M059J (cell line): ENCODE measurements around the gene ATF7IP. TPM values are rescaled to one million over a fixed set of nuclear protein-coding genes. Genes with fewer than 3 reads are reported as not detected.

Experiments
- DNase-seq: peaks from one replicate; pipeline ENCODE4 v3.0.0-alpha.2; 2012; ENCODE audit warnings: low read depth
- total RNA-seq: library from RNA; depleted of rRNA; stranded (reverse); fragments of >200 nt; shearing (Covaris generic); gene quantifications from 2 replicates; pipeline ENCODE4 v1.2.3, GENCODE V29; 2014; rRNA removed

Gene ATF7IP
- total RNA-seq, 1 experiment from 2014 or later, result 34.1 TPM

DNA sequence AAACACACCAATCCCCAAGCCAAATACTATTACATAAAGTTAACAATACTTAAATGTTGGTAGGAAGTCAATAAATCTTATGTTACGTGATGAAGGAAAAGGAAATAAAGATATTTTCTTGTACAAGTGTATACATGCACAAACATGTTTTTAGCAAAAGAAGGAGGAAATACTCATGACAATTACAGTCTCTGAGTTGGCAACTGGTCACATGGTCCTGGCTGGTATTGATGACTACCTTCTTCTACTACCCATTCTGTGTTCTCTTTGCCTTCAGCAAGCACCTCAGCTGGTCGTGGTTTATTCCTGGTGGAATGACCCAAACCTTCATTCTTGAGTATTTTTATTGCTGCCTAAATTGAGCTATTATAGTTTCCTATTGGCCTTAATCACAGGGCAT is 117.4 kb downstream of the ATF7IP start:
- no peak for DNase-seq

DNA sequence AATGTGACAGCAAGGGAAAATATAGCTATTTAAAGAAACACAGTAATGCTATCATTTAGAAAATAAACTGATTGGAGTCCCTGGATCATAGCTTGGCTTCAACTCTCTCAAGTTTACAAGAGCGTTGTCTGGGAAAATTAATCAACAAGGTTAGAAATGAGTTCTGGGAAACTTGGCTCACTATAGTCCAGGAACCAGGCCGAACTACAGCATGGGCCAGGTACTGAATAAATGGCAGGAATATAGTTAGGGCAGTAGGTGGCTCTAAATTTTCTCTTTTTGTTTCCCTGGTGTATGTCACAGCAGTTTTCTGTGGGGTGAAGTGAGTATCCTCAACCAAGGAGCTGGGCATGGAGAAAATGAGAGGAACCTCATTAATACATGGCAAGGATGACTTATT is 129.8 kb downstream of the ATF7IP start:
- DNase-seq, result no peak

DNA sequence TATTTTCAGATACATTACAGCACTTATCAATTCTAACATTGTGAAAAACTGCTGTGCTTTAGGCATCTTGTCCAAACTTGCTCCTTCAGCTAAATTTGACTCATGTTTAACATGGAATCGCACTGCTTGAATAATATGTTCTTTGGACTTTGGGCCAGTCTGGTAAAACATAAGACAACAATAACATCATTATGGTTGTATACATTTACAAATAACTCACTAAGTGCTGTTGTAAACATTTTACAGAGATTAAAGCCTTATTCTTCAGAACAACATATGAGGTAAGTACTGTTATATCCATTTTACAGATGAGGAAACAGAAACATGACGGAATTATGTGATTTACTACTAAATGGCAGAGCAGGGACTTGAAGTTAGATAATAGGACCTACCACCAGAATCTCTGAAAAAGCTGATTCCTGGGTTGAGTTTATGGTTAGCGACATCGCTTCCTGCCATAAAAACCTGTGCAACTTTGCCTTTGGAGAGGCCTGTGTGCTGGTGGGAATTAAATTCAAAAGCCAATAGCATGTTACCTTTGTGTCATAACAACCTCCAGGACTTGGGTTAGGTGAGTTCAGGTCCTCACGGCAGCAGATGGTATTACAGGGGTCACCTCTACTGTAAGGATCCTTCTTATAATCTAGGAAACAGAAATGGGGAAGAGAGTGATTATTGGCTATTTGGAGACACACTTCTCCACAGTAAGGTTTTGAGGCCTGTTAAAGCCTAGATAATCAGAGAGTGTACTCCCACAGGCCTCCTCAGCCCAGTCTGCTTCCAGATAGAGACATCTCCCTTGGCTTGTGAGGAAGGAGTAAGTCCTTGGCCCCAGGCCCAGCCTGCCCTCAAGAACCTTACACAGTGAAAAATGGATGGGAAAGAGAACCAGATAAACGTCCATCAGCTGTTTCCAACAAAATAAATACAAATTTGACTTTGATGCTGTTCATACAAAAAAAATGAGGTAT is 140.4 kb downstream of the ATF7IP start:
- no peak for DNase-seq

DNA sequence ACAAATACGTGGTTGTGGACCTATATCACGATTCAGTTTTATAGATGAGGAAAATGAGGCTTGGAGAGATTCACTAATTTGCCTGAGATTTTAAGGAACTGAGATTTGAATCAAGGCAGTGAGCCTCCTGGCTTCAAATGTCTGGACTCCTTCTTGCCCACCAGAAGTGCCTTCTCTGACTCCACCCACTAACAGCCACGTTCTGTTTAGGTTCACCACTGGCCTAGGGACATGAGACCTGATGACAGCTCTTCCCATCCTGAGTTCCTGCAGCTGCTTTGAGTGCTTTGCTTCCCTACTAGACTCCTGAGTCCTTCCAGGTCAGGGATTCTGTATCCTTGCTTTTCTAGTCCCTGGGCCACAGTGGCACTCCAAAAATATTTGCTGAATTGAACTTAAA is 145.1 kb downstream of the ATF7IP start:
- no peak for DNase-seq

DNA sequence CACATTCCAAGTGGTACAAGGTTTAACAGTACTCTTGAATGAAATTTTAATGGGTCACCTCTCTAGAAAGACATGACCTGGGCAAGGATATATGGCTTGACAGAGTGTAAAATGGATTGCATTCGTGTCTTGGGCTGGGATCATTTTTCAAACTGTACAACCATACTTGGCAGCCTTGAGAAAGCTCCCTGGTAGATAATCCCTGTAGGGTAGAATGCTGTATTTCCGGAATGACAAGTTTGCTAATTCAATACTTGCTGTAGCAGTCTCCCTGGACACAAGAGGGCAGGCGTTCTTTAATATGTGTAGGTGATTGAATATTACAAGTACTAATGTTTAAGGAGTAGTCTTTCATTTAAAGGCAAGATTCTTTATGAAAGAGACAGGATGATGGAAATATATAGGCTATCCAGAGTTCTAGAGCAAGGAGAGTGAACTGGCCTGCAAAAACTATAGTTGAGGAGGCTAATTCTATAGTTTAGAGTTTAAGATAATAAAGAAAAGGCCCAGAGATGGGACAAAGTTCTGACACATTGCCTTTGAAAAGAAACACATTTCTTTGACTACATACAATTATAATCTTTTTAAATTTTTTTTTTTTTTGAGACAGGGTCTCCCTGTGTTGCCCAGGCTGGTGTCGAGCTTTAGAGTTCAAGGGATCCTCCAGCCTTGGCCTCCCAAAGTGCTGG is 148.8 kb downstream of the ATF7IP start:
- peak; percentile 24 for DNase-seq

DNA sequence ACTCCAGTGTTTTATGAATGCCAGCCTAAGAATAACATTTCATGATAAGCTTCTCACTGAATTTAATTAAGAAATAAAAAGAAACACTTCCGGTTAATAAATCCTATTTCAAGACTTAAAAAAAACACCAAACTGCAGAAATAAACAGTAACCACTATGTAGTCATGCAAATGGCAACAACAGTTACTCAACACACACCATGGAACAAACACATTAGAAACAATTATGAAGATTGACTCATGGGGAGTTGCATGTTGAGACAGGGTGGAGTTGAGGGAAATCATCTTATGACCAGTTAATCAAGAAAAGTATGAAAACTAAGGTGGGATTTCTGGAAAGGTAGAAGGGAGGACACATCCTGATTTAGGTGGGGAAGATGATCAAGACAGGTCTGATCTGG is 149.5 kb downstream of the ATF7IP start:
- DNase-seq, result peak; percentile 6

DNA sequence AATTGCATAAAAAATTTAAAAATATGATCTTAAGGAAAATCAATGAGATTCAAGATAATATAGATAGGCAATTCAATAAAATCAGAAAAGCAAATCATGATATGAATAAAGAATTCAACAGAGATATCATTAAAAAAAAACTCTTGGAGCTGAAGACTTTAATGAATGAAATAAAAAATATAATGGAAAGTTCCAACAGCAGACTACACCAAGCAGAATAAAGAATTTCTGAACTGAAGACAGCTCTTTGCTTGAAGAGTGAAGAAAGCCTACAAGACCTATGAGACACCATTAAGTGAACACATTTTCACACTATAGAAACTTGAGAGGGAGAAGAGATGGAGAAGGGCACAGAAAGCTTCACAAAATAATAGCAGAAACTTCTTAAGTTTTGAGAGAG is 156.3 kb downstream of the ATF7IP start:
- no peak for DNase-seq

DNA sequence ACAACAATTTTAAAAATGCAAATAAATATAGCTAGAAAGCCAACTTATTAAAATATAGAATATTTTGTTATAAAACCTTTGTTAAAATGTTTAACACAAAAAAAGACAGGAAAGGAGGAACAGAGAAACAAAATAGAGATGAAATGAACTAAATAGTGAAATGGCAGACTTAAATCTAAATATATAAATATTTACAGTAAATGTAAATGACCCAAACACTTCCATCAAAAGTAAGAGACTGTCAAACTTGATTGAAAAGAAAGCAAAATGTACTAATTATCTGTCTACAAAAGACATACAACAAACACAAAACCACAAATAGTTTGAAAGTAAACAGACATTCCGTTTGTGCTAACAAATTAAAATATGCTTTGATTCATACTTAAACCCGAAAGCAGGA is 160.5 kb downstream of the ATF7IP start:
- DNase-seq, result no peak

DNA sequence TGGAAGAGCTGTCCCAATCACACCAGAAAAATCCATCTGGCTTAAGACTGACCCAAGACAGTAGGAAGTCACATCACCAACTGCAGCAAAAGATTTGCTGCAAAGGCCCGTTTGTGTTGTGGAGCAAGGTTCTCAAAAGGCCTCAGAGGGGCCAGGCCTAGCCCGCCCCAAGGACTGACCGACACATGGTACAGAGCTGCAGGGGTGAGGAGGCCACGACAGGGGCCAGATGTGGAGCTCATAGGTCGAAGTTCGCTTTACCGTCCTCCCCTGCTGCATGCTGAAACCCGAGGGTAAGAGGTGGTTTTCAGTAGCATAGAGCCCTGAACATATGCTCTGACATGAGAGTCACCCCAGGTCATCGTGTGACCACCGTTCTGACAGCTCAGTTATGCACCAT is 166.7 kb downstream of the ATF7IP start:
- no peak for DNase-seq

DNA sequence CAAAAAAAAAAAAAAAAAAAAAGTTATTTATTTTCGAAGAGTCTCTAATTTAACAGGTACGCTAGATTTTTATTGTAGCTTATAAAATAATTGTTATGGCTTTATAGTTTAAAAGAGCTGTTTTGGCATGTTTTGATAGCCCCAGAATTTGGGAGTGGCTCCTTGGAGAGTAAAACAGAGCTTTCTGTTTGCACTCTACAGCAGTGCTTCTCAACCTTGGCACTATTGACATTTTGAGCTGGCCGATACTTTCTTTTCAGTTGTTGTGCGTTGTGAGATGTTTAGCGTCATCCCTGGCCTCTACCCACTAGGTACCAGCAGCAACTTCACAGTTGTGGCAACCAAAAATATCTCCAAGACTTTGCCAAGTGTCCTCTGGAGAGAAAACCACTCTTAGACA is 171.6 kb downstream of the ATF7IP start:
- DNase-seq, result no peak

DNA sequence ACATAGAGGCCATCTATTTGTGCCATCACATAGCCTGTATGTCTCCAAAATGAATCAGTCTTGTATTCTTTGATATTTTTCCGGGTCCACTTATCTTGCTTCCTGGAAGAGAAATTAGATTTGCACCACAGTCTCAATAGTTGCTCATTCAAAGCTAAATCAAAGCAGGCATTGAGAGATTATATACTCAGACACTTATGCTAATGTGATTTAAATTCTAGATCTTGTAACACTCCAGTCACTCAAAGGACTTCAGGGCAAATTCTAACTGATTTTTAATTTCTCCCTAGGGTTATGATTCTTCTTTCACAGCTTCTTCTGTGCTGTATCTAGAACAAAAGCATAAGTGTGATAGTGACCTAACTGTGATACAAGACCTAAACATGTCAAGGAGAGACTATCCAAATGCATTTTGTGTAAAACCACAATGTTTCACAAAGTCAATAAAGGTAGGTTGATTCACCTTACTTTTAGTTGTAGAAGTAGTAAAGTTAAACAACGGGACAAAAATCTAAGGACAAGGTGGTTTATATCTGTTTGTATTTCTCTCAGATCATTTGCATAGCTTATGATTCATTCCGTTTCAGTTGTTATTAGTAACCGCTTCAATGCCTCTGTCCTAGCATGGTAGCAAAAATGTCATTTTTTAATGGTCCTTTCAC is 175.4 kb downstream of the ATF7IP start:
- DNase-seq, result no peak

DNA sequence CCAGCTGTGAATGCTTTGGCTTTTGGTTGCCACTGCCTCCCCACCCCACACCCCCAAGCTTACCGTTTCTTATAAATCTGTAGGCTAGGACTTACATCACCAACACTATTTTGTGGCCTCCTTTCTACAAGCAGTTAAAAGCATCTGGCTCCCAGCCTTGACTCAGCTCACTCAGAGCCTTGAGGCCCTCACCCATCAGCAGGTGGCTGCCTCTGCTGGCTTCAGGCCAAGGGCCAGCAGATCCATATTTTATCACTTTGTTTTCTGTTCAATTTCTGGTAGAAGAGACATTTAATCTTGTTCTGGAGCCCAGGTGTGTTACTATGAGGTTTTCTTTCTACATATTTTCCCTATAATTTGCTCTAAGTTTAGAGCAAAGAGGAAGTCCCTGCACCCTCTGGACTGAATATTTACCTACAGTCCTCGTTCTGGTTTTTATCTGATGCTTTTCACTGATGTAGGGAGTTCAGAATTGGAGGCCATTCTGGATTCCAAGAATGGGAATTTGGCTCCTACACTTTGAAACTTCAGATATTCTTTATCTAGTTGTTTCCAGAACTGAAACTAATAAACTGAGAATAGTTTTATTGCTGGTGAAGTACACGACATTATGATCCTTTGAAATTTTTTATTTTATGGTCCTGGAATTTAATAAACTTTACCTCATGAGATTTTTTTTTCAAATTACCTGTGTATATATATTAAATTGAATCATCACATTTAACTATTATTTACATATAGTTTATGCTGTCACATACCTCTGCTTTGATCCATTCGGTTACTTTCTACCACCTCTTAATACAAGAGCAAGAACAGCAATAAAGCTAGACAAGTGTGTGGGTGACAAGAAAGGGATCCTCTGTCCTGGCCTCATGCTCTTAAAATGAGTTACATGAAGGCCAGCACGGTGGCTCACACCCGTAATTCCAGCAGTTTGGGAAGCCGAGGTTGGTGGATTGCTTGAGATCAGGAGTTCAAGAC is 180.0 kb downstream of the ATF7IP start:
- no peak for DNase-seq

DNA sequence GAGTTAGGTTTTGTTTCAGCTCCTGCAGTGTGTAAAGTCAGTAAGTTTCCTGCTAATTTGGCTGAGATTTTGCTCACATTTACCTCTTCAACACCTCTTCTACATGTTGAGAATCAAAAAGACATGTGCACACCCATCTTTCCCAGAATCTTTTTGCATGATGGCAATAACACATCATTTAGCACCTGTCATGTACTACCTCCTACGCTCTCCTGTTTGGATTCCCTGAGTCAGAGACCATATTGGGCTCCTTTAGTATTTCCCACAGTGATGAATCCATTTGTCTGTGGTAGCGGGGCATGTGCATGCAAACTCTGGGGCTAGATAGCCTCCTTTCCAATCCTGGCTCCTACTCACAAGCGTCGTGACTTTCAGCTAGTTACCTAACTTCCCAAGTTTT is 182.1 kb downstream of the ATF7IP start:
- no peak for DNase-seq

DNA sequence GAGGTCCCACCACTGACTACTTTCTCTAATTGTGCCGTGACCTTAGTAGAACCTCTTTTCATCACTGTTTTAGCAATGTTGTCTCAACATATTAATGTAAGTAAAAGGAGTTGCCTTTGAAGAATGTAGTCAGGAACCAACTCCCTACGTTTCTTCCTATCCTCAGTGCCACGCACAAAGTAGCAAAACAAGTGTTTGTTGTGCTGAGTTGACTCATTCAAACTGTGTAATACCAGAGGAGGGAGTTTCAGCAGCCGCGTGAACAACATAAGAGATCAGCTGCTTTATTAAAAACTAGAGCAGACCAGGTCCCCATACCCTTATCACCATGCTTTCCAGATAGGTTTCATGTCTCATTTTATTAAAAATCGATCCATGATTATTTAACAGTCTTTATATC is 183.1 kb downstream of the ATF7IP start:
- no peak for DNase-seq

Other genes with a start within 250 kb of the ATF7IP start
- 1.4 and 1.5 TPM in 2 replicates for gene PLBD1, start 202.2 kb downstream of the ATF7IP start, total RNA-seq